GM23338 (cell line): ENCODE data around the gene SLC25A34. TPM values are rescaled to one million over a fixed set of nuclear protein-coding genes. Genes with fewer than 3 reads are reported as not detected.

Experiments used
- ATAC-seq: fragments of 200-7000 bp; cut with Tn5 transposase; 3 replicates; pipeline ENCODE4 v1.9.1; 2020
- DNase-seq: peaks from one replicate; pipeline ENCODE4 v3.0.0-alpha.2; 2015; ENCODE audit warnings: low spot score
- H2AFZ ChIP-seq: fragments of 200-600 bp; sonication (generic); 2 replicates; pipeline ENCODE4 v1.8.0; 2016; ENCODE audit warnings: antibody characterized with exemption, mild to moderate bottlenecking, moderate library complexity
- H3F3A ChIP-seq: fragments of 200-600 bp; sonication (generic); replicated peaks from 2 replicates; pipeline ENCODE4 v1.8.0; 2017; ENCODE audit warnings: antibody characterized with exemption, mixed run types, low read depth
- H3K27ac ChIP-seq: fragments of 200-600 bp; sonication (generic); 2 replicates; pipeline ENCODE4 v1.6.1; 2016; ENCODE audit warnings: low read depth
- H3K27me3 ChIP-seq: fragments of 200-600 bp; sonication (generic); 2 replicates; pipeline ENCODE4 v1.8.0; 2016; ENCODE audit warnings: mild to moderate bottlenecking, mixed run types, moderate library complexity; ENCODE audit not compliant: insufficient read depth
- H3K36me3 ChIP-seq: fragments of 200-600 bp; sonication (generic); 2 replicates; pipeline ENCODE4 v1.8.0; 2016; ENCODE audit warnings: mild to moderate bottlenecking; ENCODE audit not compliant: insufficient read depth
- H3K4me1 ChIP-seq: fragments of 200-600 bp; sonication (generic); 2 replicates; pipeline ENCODE4 v1.8.0; 2016; ENCODE audit warnings: mild to moderate bottlenecking, moderate library complexity; ENCODE audit not compliant: insufficient read depth
- H3K4me2 ChIP-seq: fragments of 200-600 bp; sonication (generic); 2 replicates; pipeline ENCODE4 v1.7.1; 2017; ENCODE audit warnings: mixed run types
- H3K4me3 ChIP-seq: fragments of 200-600 bp; sonication (generic); 2 replicates; pipeline ENCODE4 v1.6.1; 2016; ENCODE audit warnings: mixed run types
- H3K79me2 ChIP-seq: fragments of 200-600 bp; sonication (generic); replicated peaks from 2 replicates; pipeline ENCODE4 v1.8.0; 2017; ENCODE audit warnings: mild to moderate bottlenecking; ENCODE audit not compliant: insufficient read depth
- H3K9me2 ChIP-seq: fragments of 200-600 bp; sonication (generic); 2 replicates; pipeline ENCODE4 v1.8.0; 2017; ENCODE audit not compliant: insufficient read depth
- H4K20me1 ChIP-seq: fragments of 200-600 bp; sonication (generic); replicated peaks from 2 replicates; pipeline ENCODE4 v1.8.0; 2017; ENCODE audit warnings: mild to moderate bottlenecking; ENCODE audit not compliant: insufficient read depth
- H3K27ac Mint-ChIP-seq: 2 replicates; pipeline ENCODE4 v1.8.0; 2020; ENCODE audit warnings: inconsistent platforms, mild to moderate bottlenecking, moderate library complexity, mixed read lengths
- H3K27me3 Mint-ChIP-seq: 3 replicates; pipeline ENCODE4 v1.8.0; 2022; ENCODE audit warnings: low read depth, mild to moderate bottlenecking, moderate library complexity, mixed read lengths, inconsistent platforms; ENCODE audit not compliant: insufficient read depth, poor library complexity
- H3K36me3 Mint-ChIP-seq: 3 replicates; pipeline ENCODE4 v1.8.0; 2021; ENCODE audit warnings: low read depth, mild to moderate bottlenecking, inconsistent platforms, moderate library complexity, mixed read lengths
- H3K4me1 Mint-ChIP-seq: 3 replicates; pipeline ENCODE4 v1.8.0; 2020; ENCODE audit warnings: mild to moderate bottlenecking, inconsistent platforms, mixed read lengths
- H3K4me3 Mint-ChIP-seq: 3 replicates; pipeline ENCODE4 v1.8.0; 2021; ENCODE audit warnings: moderate library complexity, mild to moderate bottlenecking, inconsistent platforms, mixed read lengths
- H3K9me3 Mint-ChIP-seq: 3 replicates; pipeline ENCODE4 v1.8.0; 2020; ENCODE audit warnings: moderate library complexity, mild to moderate bottlenecking, inconsistent platforms, mixed read lengths
- CREB1 ChIP-seq: fragments of 250-450 bp; sonication (Bioruptor Pico); IDR thresholded peaks from 2 replicates; pipeline ENCODE4 v1.5.0; 2020; ENCODE audit warnings: low read depth, mild to moderate bottlenecking, moderate library complexity
- CTCF ChIP-seq, 2 experiments: fragments of 200-600 bp in 1 of 2; sonication (generic) in 1 of 2; conservative IDR thresholded peaks; 2 replicates each; pipeline versions ENCODE4 v1.5.1 to v1.6.1; 2016 to 2017; ENCODE audit warnings: antibody characterized with exemption in 2 of 2, low read depth in 2 of 2, mild to moderate bottlenecking in 2 of 2, moderate library complexity in 1 of 2
- ETS1 ChIP-seq: IDR thresholded peaks from 2 replicates; pipeline ENCODE4 v1.6.1; 2016; ENCODE audit warnings: antibody characterized with exemption
- EZH2 ChIP-seq: fragments of 200-600 bp; sonication (generic); IDR thresholded peaks from one replicate; pipeline ENCODE4 v1.8.0; 2017; ENCODE audit warnings: antibody characterized with exemption, mild to moderate bottlenecking, low read depth; ENCODE audit not compliant: unreplicated experiment
- EZH2phosphoT487 ChIP-seq: fragments of 200-600 bp; sonication (generic); IDR thresholded peaks from one replicate; pipeline ENCODE4 v1.8.1; 2018; ENCODE audit warnings: antibody characterized with exemption; ENCODE audit not compliant: unreplicated experiment
- JUNB ChIP-seq: IDR thresholded peaks from one replicate; pipeline ENCODE4 v1.6.1; 2016; ENCODE audit warnings: antibody characterized with exemption; ENCODE audit not compliant: unreplicated experiment
- NANOG ChIP-seq: IDR thresholded peaks from 2 replicates; pipeline ENCODE4 v1.6.1; 2016; ENCODE audit warnings: antibody characterized with exemption, borderline replicate concordance
- POLR2AphosphoS5 ChIP-seq: IDR thresholded peaks from 2 replicates; pipeline ENCODE4 v1.6.1; 2016; ENCODE audit warnings: antibody characterized with exemption, low read depth
- REST ChIP-seq: IDR thresholded peaks from one replicate; pipeline ENCODE4 v1.6.1; 2018; ENCODE audit warnings: antibody characterized with exemption; ENCODE audit not compliant: unreplicated experiment
- ZNF114 ChIP-seq: fragments of 250-450 bp; sonication (Bioruptor Pico); IDR thresholded peaks from 2 replicates; pipeline ENCODE4 v1.5.0; 2020; ENCODE audit warnings: mild to moderate bottlenecking, moderate library complexity
- ZNF331 ChIP-seq: fragments of 250-450 bp; sonication (Bioruptor Pico); IDR thresholded peaks from 2 replicates; pipeline ENCODE4 v1.5.0; 2020; ENCODE audit warnings: low read depth, mild to moderate bottlenecking, moderate library complexity
- ZNF462 ChIP-seq: fragments of 250-450 bp; sonication (Bioruptor Pico); IDR thresholded peaks from 2 replicates; pipeline ENCODE4 v1.5.0; 2020; ENCODE audit warnings: mild to moderate bottlenecking, moderate library complexity
- polyA plus RNA-seq: library from polyadenylated mRNA; unstranded; fragments of >200 nt; fragmentation: Nextera tagmentation; extraction: Ambion mirVana; gene quantifications from 2 replicates; pipeline ENCODE4 v1.2.1, GENCODE V29; 2016
- total RNA-seq: library from RNA; depleted of rRNA; stranded (reverse); fragments of >200 nt; shearing (Covaris generic); gene quantifications from 2 replicates; pipeline ENCODE4 v1.2.3, GENCODE V29; 2014

Gene SLC25A34
- total and polyA plus RNA-seq, 2 experiments from 2014 or later, result 0.11 to 3.5 TPM

- Mint-ChIP-seq H3K4me3 (no peak overlapping the region), H3K36me3 (peaks cover 3% of the 10 kb centered on the region; the same call in 1 of the 3 replicates), H3K4me1 (no peaks in the 10 kb centered on the region), H3K9me3 (no peaks in the 10 kb centered on the region), H3K27ac (no peak overlapping the region), H3K27me3 (peaks cover 6% of the 10 kb centered on the region)
- no peaks in the 10 kb centered on the region for H3F3A ChIP-seq
- H4K20me1 ChIP-seq, result peaks cover 10% of the 10 kb centered on the region; the same call in 1 of the 2 replicates
- H3K27me3 ChIP-seq, result no peaks in the 10 kb centered on the region
- H2AFZ ChIP-seq, result no peak overlapping the region
- TF ChIP-seq ETS1, result no peak
- TF ChIP-seq EZH2phosphoT487, result no peak
- no peak for TF ChIP-seq POLR2AphosphoS5
- TF ChIP-seq JUNB, result no peak
- no peak for TF ChIP-seq ZNF462 (CRISPR knock-in tag)
- TF ChIP-seq EZH2, result no peak
- no peak for TF ChIP-seq NANOG
- TF ChIP-seq ZNF114 (CRISPR knock-in tag), result no peak
- no peak for TF ChIP-seq ZNF331
- no peak for TF ChIP-seq REST
- TF ChIP-seq CTCF (conservative IDR thresholded peaks at IDR 0.05; ENCODE audit: low read depth in 2 of 2), result no peak
- no peak for TF ChIP-seq CREB1
- H3K79me2 ChIP-seq, result peaks cover 44% of the 10 kb centered on the region
- ATAC-seq (no peak), DNase-seq (no peak)
- no peak overlapping the region for H3K27ac ChIP-seq
- H3K9me2 ChIP-seq, result no peaks in the 10 kb centered on the region
- no peak overlapping the region for H3K4me2 ChIP-seq
- H3K4me1 ChIP-seq, result no peaks in the 10 kb centered on the region
- no peak overlapping the region for H3K4me3 ChIP-seq
- no peaks in the 10 kb centered on the region for H3K36me3 ChIP-seq
Observed at GRCh38 chr1:15693371-15693770, 42.7 kb upstream of the SLC25A34 start.
